Umbilical cord (tissue), 2 donors: Measurements from ENCODE around the gene USHBP1. TPM values are rescaled to one million over a fixed set of nuclear protein-coding genes. Genes with fewer than 3 reads are reported as not detected.

Experiments
- DNase-seq: peaks from one replicate; pipeline ENCODE4 v3.0.0-alpha.2; 2015; ENCODE audit warnings: low spot score
- total RNA-seq: library from RNA; depleted of rRNA; stranded (reverse); fragments of >200 nt; gene quantifications from one replicate; pipeline ENCODE4 v1.2.3, GENCODE V29; 2014; ENCODE audit warnings: low replicate concordance; ENCODE audit not compliant: insufficient read depth

The USHBP1 gene
- total RNA-seq = 1.2 TPM

GRCh38 chr19:17264641-17264979, at the start of gene USHBP1:
USHBP1 (minus strand) TSS chr19:17264745; CDS start chr19:17264299, 446 bp downstream.
- DNase-seq = no peak

GRCh38 chr19:17314007-17314593, 49.6 kb upstream of the USHBP1 start:
- DNase-seq = no peak

- DNase-seq = no peak
These were observed 47.9 kb upstream of the USHBP1 start for GRCh38 chr19:17312189-17313113.

GRCh38 chr19:17311455-17312188, 47.1 kb upstream of the USHBP1 start:
- no peak for DNase-seq

GRCh38 chr19:17309965-17310461, 45.5 kb upstream of the USHBP1 start:
- no peak for DNase-seq

- peak; percentile 100 for DNase-seq
These were observed 44.8 kb upstream of the USHBP1 start, which contains the start of gene DDA1 for GRCh38 chr19:17309198-17309964. DDA1 (plus strand) TSS chr19:17309563; CDS start chr19:17309655, 92 bp downstream.

GRCh38 chr19:17307876-17308377, 43.4 kb upstream of the USHBP1 start:
- no peak for DNase-seq

- DNase-seq = no peak
These were observed 41.8 kb upstream of the USHBP1 start for GRCh38 chr19:17306285-17306714.

GRCh38 chr19:17305517-17306284, 41.2 kb upstream of the USHBP1 start, which contains the start of gene MRPL34:
MRPL34 (plus strand) TSS chr19:17305872; CDS start chr19:17305893, 21 bp downstream.
- peak; percentile 99 for DNase-seq

- no peak for DNase-seq
These were observed 40.6 kb upstream of the USHBP1 start for GRCh38 chr19:17305216-17305516.

- no peak for DNase-seq
These were observed 40.1 kb upstream of the USHBP1 start for GRCh38 chr19:17304386-17305215.

GRCh38 chr19:17303940-17304267, 39.4 kb upstream of the USHBP1 start:
- DNase-seq = no peak

GRCh38 chr19:17303167-17303939, 38.8 kb upstream of the USHBP1 start, which contains the start of gene ABHD8:
ABHD8 (minus strand) TSS chr19:17303425; CDS start chr19:17301616, 1,809 bp downstream.
- DNase-seq = peak; percentile 97

- DNase-seq = no peak
These were observed 38.0 kb upstream of the USHBP1 start for GRCh38 chr19:17302391-17303166.

GRCh38 chr19:17300992-17301619, 36.6 kb upstream of the USHBP1 start:
- no peak for DNase-seq

- DNase-seq = no peak
These were observed 32.4 kb upstream of the USHBP1 start for GRCh38 chr19:17296976-17297375.

GRCh38 chr19:17296273-17296672, 31.7 kb upstream of the USHBP1 start:
- DNase-seq = no peak
